ENCODE results near the gene SLC26A1.

DNA sequence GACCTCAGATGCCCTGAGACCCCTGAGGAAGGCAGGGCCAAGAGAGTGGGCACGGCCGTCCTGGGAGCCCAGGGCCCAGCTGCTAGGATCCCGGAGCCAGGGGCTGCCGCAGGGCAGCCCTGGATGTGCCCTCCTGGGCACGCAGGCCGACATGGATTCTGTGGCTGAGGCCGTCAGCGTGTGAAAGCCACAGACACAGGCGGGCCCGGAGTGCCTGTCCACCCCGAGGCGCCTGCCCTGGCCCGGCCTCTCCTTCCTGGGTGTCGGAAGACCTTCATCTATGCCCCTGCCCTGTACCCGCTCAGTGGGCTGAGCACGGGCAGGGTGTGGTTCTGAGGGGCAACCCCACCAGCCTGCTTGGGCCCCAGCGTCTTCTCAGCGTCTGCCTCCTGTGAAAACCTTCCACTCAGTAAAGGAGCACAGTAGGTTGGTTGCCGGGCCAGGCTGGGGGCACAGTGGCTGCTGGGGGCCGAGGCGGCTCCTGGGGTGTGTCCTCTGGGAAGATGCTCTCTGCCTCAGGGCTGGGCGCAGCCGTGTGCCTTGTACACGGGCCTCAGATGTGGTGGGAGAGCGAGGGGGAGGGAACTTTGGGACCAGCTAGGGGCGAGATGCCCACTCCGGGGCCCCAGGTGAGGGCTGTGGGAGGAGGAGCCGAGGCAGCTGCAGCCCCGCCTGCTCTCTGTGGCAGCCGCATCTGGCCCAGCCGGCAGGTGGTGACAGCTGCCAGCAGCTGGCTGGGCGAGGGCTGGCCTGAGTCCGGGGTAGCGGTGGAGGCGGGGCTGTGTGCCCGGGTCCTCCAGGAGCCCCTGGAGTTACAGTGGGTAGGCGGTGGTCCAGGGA, 39.0 kb upstream of the SLC26A1 start:
- TF ChIP-seq, protein P1, sequence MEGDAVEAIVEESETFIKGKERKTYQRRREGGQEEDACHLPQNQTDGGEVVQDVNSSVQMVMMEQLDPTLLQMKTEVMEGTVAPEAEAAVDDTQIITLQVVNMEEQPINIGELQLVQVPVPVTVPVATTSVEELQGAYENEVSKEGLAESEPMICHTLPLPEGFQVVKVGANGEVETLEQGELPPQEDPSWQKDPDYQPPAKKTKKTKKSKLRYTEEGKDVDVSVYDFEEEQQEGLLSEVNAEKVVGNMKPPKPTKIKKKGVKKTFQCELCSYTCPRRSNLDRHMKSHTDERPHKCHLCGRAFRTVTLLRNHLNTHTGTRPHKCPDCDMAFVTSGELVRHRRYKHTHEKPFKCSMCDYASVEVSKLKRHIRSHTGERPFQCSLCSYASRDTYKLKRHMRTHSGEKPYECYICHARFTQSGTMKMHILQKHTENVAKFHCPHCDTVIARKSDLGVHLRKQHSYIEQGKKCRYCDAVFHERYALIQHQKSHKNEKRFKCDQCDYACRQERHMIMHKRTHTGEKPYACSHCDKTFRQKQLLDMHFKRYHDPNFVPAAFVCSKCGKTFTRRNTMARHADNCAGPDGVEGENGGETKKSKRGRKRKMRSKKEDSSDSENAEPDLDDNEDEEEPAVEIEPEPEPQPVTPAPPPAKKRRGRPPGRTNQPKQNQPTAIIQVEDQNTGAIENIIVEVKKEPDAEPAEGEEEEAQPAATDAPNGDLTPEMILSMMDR (IDR thresholded peaks at IDR 0.05) = no peak
- no peak for TF ChIP-seq POLR2AphosphoS5 (IDR thresholded peaks at IDR 0.05)
